Measurements from ENCODE around the gene CEP120.
A peak's percentile ranks its signal among the peaks of the same experiment; 100 is the strongest.
"Not testable (repeated sequence)": the region's sequence is repeated elsewhere in the genome, so short reads cannot be mapped to it uniquely, and the experiment has no call there.

Gene CEP120

DNA sequence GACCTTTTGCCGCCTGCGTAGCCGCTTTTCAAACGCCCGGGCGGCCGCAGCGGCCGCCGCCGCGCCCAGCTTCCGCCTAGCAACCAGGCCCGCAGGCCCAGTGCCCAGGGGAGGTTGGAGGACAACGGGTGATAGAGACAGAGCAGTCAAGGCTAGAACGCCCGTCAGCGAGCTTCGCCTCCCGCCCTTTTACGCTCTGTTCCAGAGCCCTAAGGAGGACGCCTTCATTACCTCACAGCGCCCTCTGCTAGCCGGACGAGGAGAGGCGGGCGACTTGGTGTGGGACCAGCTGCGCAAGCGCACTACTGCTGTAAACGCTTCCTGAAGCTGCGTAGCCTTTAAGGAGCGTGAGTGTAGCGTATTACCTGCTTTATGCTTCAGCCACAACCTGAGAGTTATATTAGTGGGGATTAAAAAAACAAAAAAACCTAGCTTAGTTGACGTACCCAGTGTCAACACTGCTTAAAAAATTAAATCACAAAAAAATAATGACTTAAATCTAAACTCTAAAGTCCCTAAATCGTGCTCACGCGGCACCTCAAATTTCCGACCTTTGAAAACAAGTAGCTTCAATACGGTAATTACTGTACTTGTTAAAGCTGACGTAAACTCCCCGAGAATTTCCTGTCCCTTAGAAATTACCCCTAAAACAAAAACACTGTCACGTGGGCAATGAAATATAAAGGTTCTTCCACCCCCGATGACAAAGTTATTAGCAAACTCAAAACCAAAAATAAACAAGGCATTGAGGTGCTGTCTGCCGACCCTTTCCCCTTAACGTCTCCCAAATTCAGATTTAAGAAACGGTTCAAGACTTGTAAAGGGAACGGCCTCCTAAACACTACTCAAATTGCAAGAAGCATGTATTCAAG, at the start of gene CEP120:
CEP120 (minus strand) TSS at position 126 of the 872 bp plus-strand sequence. CDS start 405 bp downstream, outside the sequence.
- DNase-seq (ENCODE audit: low read depth in 2 of 2) = peak; percentile 94 to 96

GRCh38 chr5:123472150-123472924, 49.1 kb upstream of the CEP120 start:
- DNase-seq (ENCODE audit: low read depth in 2 of 2) = no peak

DNA sequence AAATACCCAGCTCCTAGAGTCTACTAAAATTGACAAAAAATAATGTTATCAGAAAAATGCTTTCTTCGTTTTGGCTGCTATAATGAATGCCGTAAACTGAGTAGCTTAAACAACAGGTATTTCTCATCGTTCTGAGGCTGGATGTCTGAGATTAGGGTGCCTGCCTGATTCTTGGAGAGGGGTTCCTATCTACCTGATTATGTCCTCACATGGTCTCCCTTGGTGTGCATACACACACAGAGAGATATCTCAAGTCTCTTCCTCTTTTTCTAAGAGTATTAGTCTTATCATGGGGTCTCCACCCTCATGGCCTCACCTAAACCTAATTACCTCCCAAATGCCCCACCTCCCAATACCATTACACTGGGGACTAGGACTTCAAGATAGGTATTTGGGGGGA, 48.2 kb upstream of the CEP120 start:
- DNase-seq (ENCODE audit: low read depth in 2 of 2) = no peak

- DNase-seq (ENCODE audit: low read depth in 2 of 2) = not testable (repeated sequence)
Measured at GRCh38 chr5:123466839-123467238, 43.6 kb upstream of the CEP120 start.

- peak in 1 of 2 donors; percentile 5 for DNase-seq (ENCODE audit: low read depth in 2 of 2)
Measured at GRCh38 chr5:123460296-123460729, 37.1 kb upstream of the CEP120 start.

GRCh38 chr5:123458994-123459393, 35.8 kb upstream of the CEP120 start:
- not testable (repeated sequence) for DNase-seq (ENCODE audit: low read depth in 2 of 2)

DNA sequence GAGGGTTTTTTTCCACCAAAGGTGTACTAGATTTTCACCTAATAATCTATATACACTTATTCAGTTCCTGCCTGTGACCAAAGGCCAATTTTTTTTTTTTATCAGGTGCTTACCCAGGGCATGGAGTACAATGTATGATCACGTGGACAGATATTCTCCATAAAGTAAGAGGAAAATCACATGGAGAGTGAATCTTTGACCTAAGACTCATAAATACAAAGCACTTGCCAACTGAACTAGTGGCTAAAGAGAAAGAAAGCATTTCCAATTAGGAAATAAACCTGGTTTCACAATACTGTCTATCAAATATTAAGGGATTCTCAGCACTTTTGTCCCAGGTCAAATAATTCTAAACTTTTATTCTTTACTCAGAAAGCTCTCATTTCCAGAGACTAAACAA, 33.0 kb upstream of the CEP120 start:
- DNase-seq (ENCODE audit: low read depth in 2 of 2) = no peak

DNA sequence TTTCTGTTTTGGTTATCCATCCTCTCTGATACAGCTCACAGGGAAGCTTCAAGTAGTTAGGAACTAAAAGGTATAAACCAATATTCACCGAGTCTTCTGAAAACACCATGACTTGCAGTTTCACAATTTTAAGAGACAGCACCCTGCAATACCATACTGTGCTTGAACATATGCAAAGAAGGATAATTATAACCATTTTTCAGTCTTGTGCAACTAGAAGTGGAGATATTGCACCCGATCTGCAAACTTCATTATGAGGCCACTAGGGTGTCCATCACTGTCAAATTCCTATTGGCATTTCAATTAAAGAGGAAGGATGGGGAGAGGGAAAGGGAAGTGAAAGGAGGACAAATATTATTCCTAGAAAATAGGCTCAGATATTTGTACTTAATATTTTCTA, 32.4 kb upstream of the CEP120 start:
- no peak for DNase-seq (ENCODE audit: low read depth in 2 of 2)

GRCh38 chr5:123455095-123455494, 31.9 kb upstream of the CEP120 start:
- DNase-seq (ENCODE audit: low read depth in 2 of 2) = no peak

GRCh38 chr5:123454259-123454911, 31.2 kb upstream of the CEP120 start:
- DNase-seq (ENCODE audit: low read depth in 2 of 2) = no peak

- no peak for DNase-seq (ENCODE audit: low read depth in 2 of 2)
Measured at GRCh38 chr5:123452401-123452800, 29.2 kb upstream of the CEP120 start.

GRCh38 chr5:123451047-123451446, 27.8 kb upstream of the CEP120 start:
- no peak for DNase-seq (ENCODE audit: low read depth in 2 of 2)

DNA sequence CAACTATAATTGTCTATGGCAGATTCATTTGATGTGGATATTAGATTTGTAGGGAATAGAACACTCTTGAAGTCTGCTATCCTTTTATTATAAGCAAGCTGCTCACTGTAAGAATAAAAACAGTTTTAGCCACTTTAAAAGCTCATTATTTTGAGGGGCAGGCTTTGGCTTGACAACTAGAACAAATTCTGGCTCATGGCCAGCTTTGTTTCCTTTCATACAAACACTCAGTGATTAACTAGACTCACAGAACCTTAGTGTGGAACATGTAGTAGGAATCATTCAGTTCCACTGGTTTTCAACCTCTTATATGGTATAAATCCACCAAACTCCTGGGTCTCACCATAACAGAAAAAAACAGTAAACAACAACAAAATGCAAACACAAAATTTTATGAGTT, 27.4 kb upstream of the CEP120 start:
- no peak for DNase-seq (ENCODE audit: low read depth in 2 of 2)

- DNase-seq (ENCODE audit: low read depth in 2 of 2) = no peak
Measured at GRCh38 chr5:123450114-123450513, 26.9 kb upstream of the CEP120 start.

DNA sequence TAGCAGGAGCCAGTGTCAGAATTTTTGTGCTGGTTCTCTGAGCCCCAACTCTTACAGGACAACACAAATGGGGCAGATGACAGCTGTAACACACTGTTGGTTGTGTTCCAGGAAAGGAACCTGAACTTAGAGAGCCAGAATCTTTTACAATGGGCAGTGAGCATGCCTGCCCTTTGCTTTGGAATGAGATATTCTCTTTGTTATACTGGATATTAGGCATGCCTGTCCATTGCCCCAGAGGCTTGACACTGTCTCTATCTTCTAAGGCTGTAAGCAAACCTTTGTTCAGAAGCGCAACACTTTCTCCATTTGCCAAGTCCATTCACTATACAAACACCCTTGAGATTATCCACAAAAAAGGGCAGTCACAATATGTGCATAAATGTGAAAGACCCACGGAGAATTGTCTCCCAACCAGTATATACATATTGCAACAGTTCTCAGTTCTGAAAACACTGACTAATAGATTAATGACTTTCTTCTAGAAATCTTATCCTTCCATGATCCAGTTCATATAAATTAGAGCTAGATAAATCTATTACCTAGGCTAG, 26.3 kb upstream of the CEP120 start:
- DNase-seq (ENCODE audit: low read depth in 2 of 2) = no peak

- no peak for DNase-seq (ENCODE audit: low read depth in 2 of 2)
Measured at GRCh38 chr5:123448743-123449142, 25.5 kb upstream of the CEP120 start.

DNA sequence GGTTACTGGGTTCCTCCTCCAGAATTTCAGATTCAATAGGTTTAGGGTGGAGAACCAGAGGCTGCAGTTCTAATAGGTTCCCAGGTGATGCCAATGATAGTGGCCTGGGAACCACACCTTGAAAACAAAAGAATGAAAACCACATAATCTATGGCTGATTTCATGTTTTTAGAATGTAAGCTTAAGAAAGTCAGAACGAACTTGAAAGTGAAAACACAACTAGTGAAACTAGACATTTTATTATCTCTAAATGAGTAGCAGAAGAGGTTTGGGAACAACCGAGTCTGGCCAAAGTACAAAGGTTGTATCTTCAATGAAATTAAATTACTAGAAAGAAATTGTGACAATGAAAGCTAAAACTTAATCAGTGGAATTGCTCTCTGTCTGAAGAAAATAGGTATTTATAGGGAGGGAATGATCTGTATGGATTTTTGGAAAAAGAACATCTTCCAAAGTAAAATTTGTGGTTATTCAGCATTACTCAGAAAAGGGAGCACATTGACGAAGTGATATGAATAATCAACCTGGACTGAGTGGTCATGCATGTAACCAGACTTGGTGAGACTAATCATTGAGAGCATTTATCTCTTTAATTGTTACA, 24.9 kb upstream of the CEP120 start:
- DNase-seq (ENCODE audit: low read depth in 2 of 2) = no peak

GRCh38 chr5:123444016-123444415, 20.8 kb upstream of the CEP120 start:
- DNase-seq (ENCODE audit: low read depth in 2 of 2) = no peak

DNA sequence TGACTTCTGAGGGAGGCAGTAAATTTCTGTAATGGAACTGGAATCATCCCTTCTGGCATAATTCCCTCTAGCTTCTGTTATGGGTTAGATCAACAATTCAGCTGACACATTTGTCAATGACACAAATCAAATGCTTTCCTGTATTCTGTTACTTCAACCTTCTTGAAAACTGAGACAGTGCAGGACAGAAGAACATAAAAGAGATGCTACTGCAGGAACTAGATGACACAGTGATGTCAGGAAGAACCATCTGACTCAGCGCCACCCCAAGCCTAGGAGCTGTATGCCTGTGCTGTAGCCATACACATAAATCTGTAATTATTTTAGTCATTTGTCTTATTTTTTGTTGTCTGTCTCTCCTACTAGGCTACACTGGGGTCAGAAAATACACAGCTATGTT, 18.2 kb upstream of the CEP120 start:
- no peak for DNase-seq (ENCODE audit: low read depth in 2 of 2)

DNA sequence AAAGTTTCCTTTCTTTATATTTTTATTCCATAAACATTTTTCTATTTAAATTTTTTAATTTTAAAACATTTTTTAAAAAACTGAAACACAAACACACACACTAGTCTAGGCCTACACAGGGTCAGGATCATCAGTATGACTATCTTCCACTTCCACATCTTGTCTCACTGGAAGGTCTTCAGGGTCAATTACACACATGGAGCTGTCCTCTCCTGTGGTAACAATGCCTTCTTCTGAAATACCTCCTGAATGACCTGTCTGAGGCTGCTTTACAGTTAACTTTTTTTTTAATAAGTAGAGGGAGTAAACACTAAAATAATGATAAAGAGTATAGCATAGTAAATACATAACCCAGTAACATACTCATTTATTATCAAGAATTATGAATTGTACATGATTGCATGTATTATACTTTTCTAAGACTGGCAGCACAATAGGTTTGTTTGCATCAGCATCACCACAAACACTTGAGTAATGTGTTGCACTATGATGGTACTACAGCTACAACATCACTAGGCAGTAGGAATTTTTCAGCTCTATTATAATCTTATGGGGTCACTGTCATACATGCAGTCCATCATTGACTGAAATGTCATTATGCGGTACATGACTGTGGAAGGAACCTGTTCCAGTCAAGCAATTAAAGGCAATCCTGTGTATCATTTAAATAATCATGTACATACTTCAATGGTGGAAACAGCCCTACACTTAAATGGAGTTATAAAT, 17.4 kb upstream of the CEP120 start:
- no peak for DNase-seq (ENCODE audit: low read depth in 2 of 2)

GRCh38 chr5:123439709-123440108, 16.5 kb upstream of the CEP120 start:
- no peak for DNase-seq (ENCODE audit: low read depth in 2 of 2)
